GM21786 (cell line): ENCODE data around the gene TEAD2.
"Not testable (repeated sequence)": the region's sequence is repeated elsewhere in the genome, so short reads cannot be mapped to it uniquely, and the experiment has no call there.

Experiments
- ATAC-seq: cut with Tn5 transposase; IDR thresholded peaks from one replicate; pipeline ENCODE4 v1.9.1; 2021; ENCODE audit not compliant: unreplicated experiment

TEAD2 gene

DNA sequence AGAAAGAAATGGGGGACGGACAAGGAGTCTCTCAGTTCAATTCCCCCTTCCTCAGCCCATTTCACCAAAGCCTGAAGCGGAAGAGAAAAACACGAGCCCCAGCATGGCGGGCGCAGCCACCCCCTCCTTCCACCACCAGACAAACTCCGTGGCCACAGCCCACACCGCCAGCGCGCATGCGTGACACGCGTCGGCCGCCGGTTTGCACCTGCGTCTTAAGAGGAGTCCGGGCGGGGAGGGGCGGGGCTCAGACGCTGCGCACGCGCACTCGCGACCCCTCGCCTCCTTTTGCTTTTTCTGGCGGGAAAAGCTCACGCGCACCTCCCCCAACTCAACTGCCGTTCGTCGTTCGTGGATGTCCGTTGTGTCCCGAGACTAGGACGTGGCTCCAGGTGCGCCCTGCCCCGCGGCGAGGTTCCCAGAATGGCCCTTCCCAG is 25.7 kb upstream of the TEAD2 start, which contains the start of gene KASH5:
Gene KASH5, plus strand, starts transcription at position 314 of the 437 bp plus-strand sequence. CDS start 2,635 bp downstream, outside the sequence.
- ATAC-seq, result no peak

- ATAC-seq, result no peak
These were observed 21.4 kb upstream of the TEAD2 start for GRCh38 chr19:49383599-49383998.

DNA sequence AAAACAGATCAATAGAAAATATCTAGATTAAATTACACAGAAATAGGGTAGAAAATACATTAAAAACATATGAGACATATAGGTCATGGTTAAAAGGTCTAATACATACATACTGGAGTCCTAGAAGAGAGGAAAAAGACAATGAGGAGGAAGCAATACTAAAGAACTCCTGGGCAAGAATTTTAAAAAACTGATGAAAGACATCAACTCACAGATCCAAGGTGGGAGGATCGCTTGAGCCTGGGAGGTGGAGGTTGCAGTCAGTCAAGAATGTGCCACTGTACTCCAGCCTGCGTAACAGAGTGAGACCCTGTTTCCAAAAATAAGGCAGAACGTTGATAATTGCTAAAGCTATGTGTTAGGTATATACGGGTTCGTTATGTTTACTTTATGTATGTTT is 20.4 kb upstream of the TEAD2 start:
- ATAC-seq, result no peak

GRCh38 chr19:49380391-49380790 is 18.2 kb upstream of the TEAD2 start:
- ATAC-seq, result no peak

- ATAC-seq, result no peak
These were observed 16.3 kb upstream of the TEAD2 start for GRCh38 chr19:49378512-49378911.

- ATAC-seq, result no peak
These were observed 12.6 kb upstream of the TEAD2 start for GRCh38 chr19:49374665-49375434.

GRCh38 chr19:49373174-49373573 is 11.0 kb upstream of the TEAD2 start:
- not testable (repeated sequence) for ATAC-seq

- no peak for ATAC-seq
These were observed 9.0 kb upstream of the TEAD2 start for GRCh38 chr19:49371184-49371583.

GRCh38 chr19:49368711-49369358 is 6.6 kb upstream of the TEAD2 start:
- no peak for ATAC-seq

- no peak for ATAC-seq
These were observed 3.9 kb upstream of the TEAD2 start for GRCh38 chr19:49366110-49366509.

DNA sequence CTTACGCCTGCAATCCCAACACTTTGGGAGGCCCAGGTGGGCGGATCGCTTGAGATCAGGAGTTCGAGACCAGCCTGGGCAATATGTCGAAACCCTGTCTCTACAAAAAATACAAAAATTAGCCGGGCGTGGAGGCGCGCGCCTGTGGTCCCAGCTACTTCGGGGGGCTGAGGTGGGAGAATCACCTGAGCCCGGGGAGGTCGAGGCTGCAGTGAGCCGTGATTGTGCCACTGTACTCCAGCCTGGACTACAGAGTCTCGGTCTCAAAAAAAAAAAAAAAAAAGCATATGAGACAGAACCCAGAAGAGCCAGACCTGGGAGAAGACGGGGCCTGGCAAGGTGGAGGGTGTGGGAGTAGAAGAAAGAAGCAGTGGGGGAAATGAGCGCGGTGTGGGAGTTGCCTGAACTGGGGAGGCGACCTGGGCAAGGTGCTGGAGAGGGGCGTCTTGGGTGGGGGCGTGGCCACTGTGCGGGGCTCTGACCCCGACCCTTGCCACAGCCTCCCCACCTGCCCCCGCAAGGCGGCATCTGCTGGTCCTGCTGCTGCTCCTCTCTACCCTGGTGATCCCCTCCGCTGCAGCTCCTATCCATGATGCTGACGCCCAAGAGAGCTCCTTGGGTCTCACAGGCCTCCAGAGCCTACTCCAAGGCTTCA is 2.0 kb upstream of the TEAD2 start:
- no peak for ATAC-seq

- no peak for ATAC-seq
These were observed 1.3 kb upstream of the TEAD2 start, which contains the start of gene DKKL1 for GRCh38 chr19:49363268-49364082. DKKL1 (plus strand) TSS chr19:49363877; CDS start chr19:49363999, 122 bp downstream.

DNA sequence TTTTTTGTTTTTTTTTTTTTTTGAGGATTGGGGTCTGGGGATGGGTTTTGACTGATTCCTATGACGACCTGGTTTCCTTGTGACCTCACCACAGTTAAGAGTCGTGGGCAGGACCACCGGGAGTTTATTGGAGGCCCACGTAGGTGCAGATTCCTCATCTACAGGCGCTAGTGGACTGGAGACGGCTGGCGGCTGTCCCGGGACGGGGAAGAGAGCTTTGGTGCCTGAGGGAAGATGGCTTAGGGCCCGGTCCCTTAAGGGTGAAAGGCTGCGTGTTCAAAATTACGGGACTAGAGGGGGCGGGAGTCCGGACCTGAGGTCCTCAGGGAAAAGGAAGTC is 682 bp upstream of the TEAD2 start:
- no peak for ATAC-seq

- no peak for ATAC-seq
These were observed 673 bp downstream of the TEAD2 start for GRCh38 chr19:49361438-49362047.

GRCh38 chr19:49359851-49360820 is 2.1 kb downstream of the TEAD2 start:
- ATAC-seq, result no peak

DNA sequence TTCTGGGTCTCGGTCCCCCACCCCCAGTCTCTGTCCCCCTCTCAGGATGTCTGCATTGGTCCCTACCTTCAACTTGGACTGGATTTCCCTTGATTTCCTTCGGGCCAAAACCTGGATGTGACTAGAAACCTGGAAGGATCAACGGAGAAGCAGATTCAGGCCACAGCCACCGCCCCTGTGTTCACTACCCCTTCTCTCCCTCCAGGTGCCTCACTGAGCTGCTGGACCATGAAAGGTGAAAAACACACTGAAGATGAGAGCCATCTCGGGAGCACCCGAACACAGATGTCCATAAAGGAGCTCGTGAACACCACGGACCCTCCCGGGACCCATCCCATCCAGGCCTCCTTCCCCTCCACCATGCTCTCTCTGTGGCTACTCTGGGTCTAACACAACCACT is 5.0 kb downstream of the TEAD2 start:
- no peak for ATAC-seq

GRCh38 chr19:49356382-49356781 is 5.8 kb downstream of the TEAD2 start:
- ATAC-seq, result no peak

DNA sequence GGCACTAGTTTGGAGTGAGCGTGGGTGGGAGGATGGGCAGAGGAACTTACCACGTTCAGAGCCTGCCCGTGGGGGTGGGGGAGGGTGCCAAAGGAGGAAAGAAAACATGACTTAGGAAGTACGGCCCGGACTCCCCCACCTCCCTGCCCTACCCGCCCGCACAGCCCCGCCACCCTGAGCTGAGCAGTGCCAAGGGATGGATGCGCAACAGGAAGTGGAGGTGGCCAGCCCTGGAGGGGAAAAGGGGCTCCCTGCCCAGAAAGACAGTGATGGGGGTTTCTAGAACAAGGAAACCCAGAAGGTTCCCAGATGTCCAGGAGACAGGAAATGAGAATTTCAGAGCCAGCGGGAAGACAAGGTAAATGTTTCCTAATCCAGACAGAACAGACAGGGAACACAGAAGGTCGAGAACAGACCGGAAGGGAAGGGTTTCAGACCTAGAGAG is 6.3 kb downstream of the TEAD2 start:
- no peak for ATAC-seq

DNA sequence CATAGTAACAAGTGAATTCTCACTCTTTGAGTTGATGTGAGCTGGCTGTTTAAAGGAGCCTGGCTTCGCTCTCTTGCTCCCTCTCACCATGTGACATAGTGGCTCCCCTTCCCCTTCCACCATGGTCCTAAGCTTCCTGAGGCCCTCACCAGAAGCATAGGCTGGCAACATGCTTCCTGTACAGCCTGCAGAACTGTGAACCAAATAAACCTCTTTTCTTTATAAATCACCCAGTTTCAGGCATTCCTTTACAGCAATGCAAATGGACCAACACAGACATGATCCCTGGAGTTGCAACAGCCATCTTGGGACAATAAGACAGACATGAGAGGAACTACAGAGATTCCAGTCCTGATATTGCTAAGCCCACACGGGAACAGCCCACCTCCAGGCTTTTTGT is 12.6 kb downstream of the TEAD2 start:
- ATAC-seq, result no peak
